Measurements from ENCODE around the gene B3GAT1.

Gene B3GAT1

GRCh38 chr11:134370526-134371435, 41.3 kb downstream of the B3GAT1 start:
- DNase-seq: no peak

- no peak for DNase-seq
Observed at GRCh38 chr11:134369656-134370525, 42.2 kb downstream of the B3GAT1 start.

- DNase-seq: no peak
Observed at GRCh38 chr11:134367781-134368180, 44.3 kb downstream of the B3GAT1 start.

- DNase-seq: no peak
Observed at GRCh38 chr11:134366254-134366653, 45.8 kb downstream of the B3GAT1 start.

- no peak for DNase-seq
Observed at GRCh38 chr11:134365011-134365925, 46.8 kb downstream of the B3GAT1 start.

GRCh38 chr11:134364261-134364660, 47.8 kb downstream of the B3GAT1 start:
- DNase-seq: no peak

- DNase-seq: no peak
Observed at GRCh38 chr11:134363592-134363991, 48.5 kb downstream of the B3GAT1 start.

GRCh38 chr11:134363161-134363560, 48.9 kb downstream of the B3GAT1 start:
- DNase-seq: no peak

- no peak for DNase-seq
Observed at GRCh38 chr11:134362192-134362901, 49.7 kb downstream of the B3GAT1 start.

- no peak for DNase-seq
Observed at GRCh38 chr11:134361661-134362060, 50.4 kb downstream of the B3GAT1 start.

GRCh38 chr11:134360050-134360835, 51.8 kb downstream of the B3GAT1 start:
- peak; percentile 46 for DNase-seq

- DNase-seq: no peak
Observed at GRCh38 chr11:134359646-134360045, 52.4 kb downstream of the B3GAT1 start.

- DNase-seq: no peak
Observed at GRCh38 chr11:134358856-134359490, 53.1 kb downstream of the B3GAT1 start.

GRCh38 chr11:134358165-134358855, 53.7 kb downstream of the B3GAT1 start:
- no peak for DNase-seq

GRCh38 chr11:134357545-134357839, 54.5 kb downstream of the B3GAT1 start:
- DNase-seq: no peak

- DNase-seq: no peak
Observed at GRCh38 chr11:134356656-134357544, 55.1 kb downstream of the B3GAT1 start.

GRCh38 chr11:134355656-134356055, 56.4 kb downstream of the B3GAT1 start:
- no peak for DNase-seq

- DNase-seq: no peak
Observed at GRCh38 chr11:134355136-134355535, 56.9 kb downstream of the B3GAT1 start.

- DNase-seq: no peak
Observed at GRCh38 chr11:134352111-134352510, 59.9 kb downstream of the B3GAT1 start.
